Lung (tissue), 12 donors: ENCODE results near the gene LMBR1. TPM values are rescaled to one million over a fixed set of nuclear protein-coding genes. Genes with fewer than 3 reads are reported as not detected.

Experiments
- ATAC-seq: fragments of 200-7000 bp; cut with Tn5 transposase; one replicate; pipeline ENCODE4 v1.9.1; 2020; ENCODE audit warnings: moderate number of reproducible peaks; ENCODE audit not compliant: insufficient read depth, low FRiP score
- DNase-seq, 3 donors: peaks; one replicate each; pipeline ENCODE4 v3.0.0-alpha.2; 2013 to 2017
- H3K27ac ChIP-seq, 2 donors: one replicate each; pipeline ENCODE4 v1.5.1; 2013; ENCODE audit warnings: mild to moderate bottlenecking in 2 of 2, moderate library complexity in 2 of 2, control low read depth in 1 of 2, inconsistent platforms in 1 of 2, low read depth in 1 of 2, low read length in 1 of 2
- H3K27me3 ChIP-seq, 3 donors: one replicate each; pipeline ENCODE4 v1.5.1; 2013; ENCODE audit warnings: low read length in 2 of 3; ENCODE audit not compliant: control insufficient read depth in 3 of 3, insufficient read depth in 3 of 3
- H3K36me3 ChIP-seq, 4 donors: one replicate each; pipeline ENCODE4 v1.5.1; 2013; ENCODE audit warnings: low read length in 4 of 4, mild to moderate bottlenecking in 1 of 4, moderate library complexity in 1 of 4; ENCODE audit not compliant: control insufficient read depth in 4 of 4, insufficient read depth in 4 of 4
- H3K4me1 ChIP-seq, 5 donors: one replicate each; pipeline ENCODE4 v1.5.1; 2013; ENCODE audit warnings: low read length in 5 of 5, mild to moderate bottlenecking in 2 of 5, moderate library complexity in 1 of 5; ENCODE audit not compliant: control insufficient read depth in 5 of 5, insufficient read depth in 5 of 5
- H3K4me3 ChIP-seq: one replicate; pipeline ENCODE4 v1.5.1; 2013; ENCODE audit warnings: mild to moderate bottlenecking, control low read depth, moderate library complexity
- H3K9ac ChIP-seq, 2 donors: one replicate each; pipeline ENCODE4 v1.5.1; 2013; ENCODE audit warnings: low read length in 2 of 2, control low read depth in 1 of 2; ENCODE audit not compliant: insufficient read depth in 1 of 2
- H3K9me3 ChIP-seq, 4 donors: one replicate each; pipeline ENCODE4 v1.5.1; 2013; ENCODE audit warnings: low read length in 3 of 4, mild to moderate bottlenecking in 1 of 4, moderate library complexity in 1 of 4; ENCODE audit not compliant: control insufficient read depth in 4 of 4, insufficient read depth in 3 of 4
- CTCF ChIP-seq: IDR thresholded peaks from 2 replicates; pipeline ENCODE4 v1.5.1; 2012; ENCODE audit warnings: mild to moderate bottlenecking; ENCODE audit errors: control extremely low read depth, extremely low read depth
- WGBS, 2 donors: extraction: QIAGEN DNeasy Blood & Tissue Kit; methylation state at CpG; one replicate each; pipeline ENCODE4 v1.1.7; 2013; 5-methylcytosine and 5-hydroxymethylcytosine counted together
- polyA plus RNA-seq, 2 donors: library from polyadenylated mRNA; stranded (reverse); fragments of 200-250 nt; gene quantifications; one replicate each; pipeline ENCODE4 v1.2.1, GENCODE V29; 2013
- total RNA-seq, 2 donors: library from RNA; depleted of rRNA in 1 of 2; stranded (reverse); fragments of >200 nt in 1 of 2; gene quantifications; one replicate each; pipeline ENCODE4 v1.2.1, GENCODE V29; 2014 to 2021
- donor health status: control.
- donor health status: control.
- donor health status: Bipolar disorder and iron deficiency.
- donor health status: healthy.
- donor health status: DM: yes; HTN: yes; CAD: no.

Gene LMBR1
- total and polyA plus RNA-seq, 4 donors, result 9.7 to 119 (median 45.0) TPM

- Histone ChIP-seq H3K9ac (no peak overlapping the region), H3K4me1 (no peaks in the 10 kb centered on the region), H3K27me3 (no peaks in the 10 kb centered on the region), H3K9me3 (peaks cover 0 to 1% (median 0%) of the 10 kb centered on the region in 4 donors), H3K36me3 (peaks cover 0 to under 1% (median 0%) of the 10 kb centered on the region in 4 donors), H3K4me3 (no peak overlapping the region), H3K27ac (no peak overlapping the region)
- TF ChIP-seq CTCF, result no peak
- ATAC-seq, result no peak
- no peak for DNase-seq
- 96 to 100% methylated on average over 1 of the region's 1 CpG for WGBS, 2 donors
These were observed 200.1 kb downstream of the LMBR1 start for GRCh38 chr7:156692849-156693248.

DNA sequence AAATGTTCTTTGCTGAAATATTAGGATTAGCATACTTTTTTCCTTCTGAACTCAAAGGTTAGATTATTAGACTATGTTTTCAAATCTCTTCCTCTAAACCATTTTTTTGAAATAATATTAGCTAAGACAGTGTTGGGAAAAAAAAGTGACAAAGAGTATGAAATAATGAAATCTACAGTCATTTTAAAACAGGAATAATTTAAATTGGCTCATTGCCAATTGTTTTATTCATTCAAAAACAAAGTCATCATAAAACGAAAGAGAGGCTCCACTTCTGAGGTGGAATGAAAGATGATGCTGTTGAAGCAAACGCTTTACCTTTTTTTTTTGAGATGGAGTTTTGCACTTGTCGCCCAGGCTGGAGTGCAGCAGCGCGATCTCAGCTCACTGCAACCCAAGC lies 201.2 kb downstream of the LMBR1 start:
- ATAC-seq, result no peak
- H3K4me3 ChIP-seq, result no peak overlapping the region
- no peaks in the 10 kb centered on the region for H3K9me3 ChIP-seq
- H3K9ac ChIP-seq, result no peak overlapping the region
- H3K27ac ChIP-seq, result no peak overlapping the region
- 82 to 90% methylated on average over 5 of the region's 5 CpGs for WGBS, 2 donors
- no peak for DNase-seq
- no peaks in the 10 kb centered on the region for H3K4me1 ChIP-seq
- no peaks in the 10 kb centered on the region for H3K36me3 ChIP-seq
- TF ChIP-seq CTCF, result no peak
- H3K27me3 ChIP-seq, result no peaks in the 10 kb centered on the region

DNA sequence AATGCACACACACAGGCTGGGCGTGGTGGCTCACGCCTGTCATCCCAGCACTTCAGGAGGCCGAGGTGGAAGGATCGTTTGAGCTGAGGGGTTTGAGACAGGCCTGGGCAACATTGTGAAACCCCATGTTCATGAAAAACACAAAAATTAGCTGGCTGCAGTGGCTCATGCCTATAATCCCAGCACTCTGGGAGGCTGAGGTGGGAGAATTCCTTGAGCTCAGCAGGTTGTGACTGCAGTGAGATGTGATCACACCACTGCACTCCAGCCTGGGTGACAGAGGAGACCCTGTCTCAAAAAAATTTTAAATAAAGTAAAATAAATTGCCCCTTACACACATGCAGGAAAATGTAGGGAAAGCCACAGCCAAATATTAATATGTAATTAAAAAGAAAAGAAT lies 208.3 kb downstream of the LMBR1 start:
- Histone ChIP-seq H3K9ac (no peak overlapping the region), H3K4me3 (no peak overlapping the region), H3K27me3 (no peaks in the 10 kb centered on the region), H3K36me3 (peaks cover 0 to 12% (median 6%) of the 10 kb centered on the region in 4 donors), H3K4me1 (no peaks in the 10 kb centered on the region), H3K9me3 (no peaks in the 10 kb centered on the region), H3K27ac (no peak overlapping the region)
- TF ChIP-seq CTCF, result no peak
- DNase-seq, result no peak
- no peak for ATAC-seq
- 91 to 92% methylated on average over 4 of the region's 4 CpGs for WGBS, 2 donors

DNA sequence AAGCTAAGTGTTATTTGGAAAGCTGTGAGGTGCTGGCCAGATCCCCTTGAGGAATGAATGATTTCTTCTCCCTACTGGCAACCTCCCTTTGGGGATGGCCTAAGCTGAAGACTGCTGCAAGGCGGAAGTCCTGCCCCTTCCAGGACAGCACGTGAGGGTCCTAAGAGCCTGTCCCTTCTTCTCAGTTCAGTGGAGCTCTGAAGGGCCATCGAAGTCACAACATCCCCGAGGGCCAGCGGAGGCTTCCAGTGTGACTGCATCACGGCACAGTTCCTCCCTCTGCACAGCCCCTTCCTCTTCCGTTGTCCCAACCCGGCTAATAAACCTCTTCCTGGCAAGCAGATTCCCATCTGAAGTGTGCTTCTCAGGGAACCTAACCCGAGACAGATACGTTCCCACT lies 208.7 kb downstream of the LMBR1 start:
- Histone ChIP-seq H3K4me1 (no peaks in the 10 kb centered on the region), H3K9me3 (no peaks in the 10 kb centered on the region), H3K27me3 (no peaks in the 10 kb centered on the region), H3K36me3 (peaks cover 0 to 12% (median 6%) of the 10 kb centered on the region in 4 donors), H3K4me3 (no peak overlapping the region), H3K9ac (no peak overlapping the region), H3K27ac (no peak overlapping the region)
- DNase-seq (no peak), ATAC-seq (no peak)
- no peak for TF ChIP-seq CTCF
- WGBS, 2 donors, result 91 to 92% methylated on average over 10 of the region's 10 CpGs
